B cell (primary cell): Measurements from ENCODE around the gene SORL1. TPM values are rescaled to one million over a fixed set of nuclear protein-coding genes. Genes with fewer than 3 reads are reported as not detected.
A peak's percentile ranks its signal among the peaks of the same experiment; 100 is the strongest.

ENCODE experiments used
- ATAC-seq: fragments of 200-7000 bp; cut with Tn5 transposase; one replicate; pipeline ENCODE4 v1.10.0; 2021; ENCODE audit warnings: low read depth, mild to moderate bottlenecking, moderate number of reproducible peaks, moderate library complexity
- CTCF ChIA-PET: fragments of 350-600 bp; sonication (Branson Sonifier 250); formaldehyde crosslinking; loops from one replicate; lab custom pipeline; 2021; ENCODE audit warnings: antibody characterized with exemption, inconsistent platforms; lab: Charles Lee
- POLR2A ChIA-PET: fragments of 350-600 bp; sonication (Branson Sonifier 250); formaldehyde crosslinking; loops from one replicate; lab custom pipeline; 2021; ENCODE audit warnings: antibody characterized with exemption; lab: Charles Lee
- DNase-seq: peaks from one replicate; pipeline ENCODE4 v3.0.0; 2013
- H2AFZ ChIP-seq: 2 replicates; pipeline ENCODE4 v1.6.1; 2012; ENCODE audit warnings: mild to moderate bottlenecking, low read depth, low read length; ENCODE audit not compliant: insufficient read depth, poor library complexity, severe bottlenecking
- H3K27ac ChIP-seq, 2 donors: 1 replicate in 1 of 2; 2 replicates in 1 of 2; pipeline ENCODE4 v1.5.1; 2012 to 2013; ENCODE audit warnings: low read length in 2 of 2, mild to moderate bottlenecking in 2 of 2, moderate library complexity in 1 of 2
- H3K27me3 ChIP-seq, 4 experiments: fragments of 200-600 bp in 1 of 4; sonication (generic) in 1 of 4; replicated peaks in 1 of 4; 1 replicate in 2 of 4; 2 replicates in 2 of 4; pipeline versions ENCODE4 v1.6.1 to v1.7.0; 2013 to 2016; ENCODE audit warnings: low read length in 3 of 4, mild to moderate bottlenecking in 2 of 4, mixed read lengths in 1 of 4, moderate library complexity in 1 of 4; ENCODE audit not compliant: insufficient read depth in 4 of 4, control insufficient read depth in 3 of 4; ENCODE audit errors: control extremely low read depth in 1 of 4
- H3K36me3 ChIP-seq, 2 experiments: replicated peaks in 1 of 2; 1 replicate in 1 of 2; 2 replicates in 1 of 2; pipeline versions ENCODE4 v1.6.1 to v1.7.1; 2013; ENCODE audit warnings: low read length in 1 of 2; ENCODE audit not compliant: insufficient read depth in 2 of 2, control insufficient read depth in 1 of 2; ENCODE audit errors: control extremely low read depth in 1 of 2, extremely low read depth in 1 of 2
- H3K4me1 ChIP-seq, 2 donors: fragments of 200-600 bp in 1 of 2; sonication (generic) in 1 of 2; 1 replicate in 1 of 2; 2 replicates in 1 of 2; pipeline versions ENCODE4 v1.5.1 to v1.6.1; 2013 to 2017; ENCODE audit warnings: low read length in 2 of 2; ENCODE audit not compliant: control insufficient read depth in 2 of 2, insufficient read depth in 2 of 2
- H3K4me2 ChIP-seq: replicated peaks from 2 replicates; pipeline ENCODE3; 2012; ENCODE audit warnings: mild to moderate bottlenecking, low read depth, low read length; ENCODE audit not compliant: poor library complexity, severe bottlenecking
- H3K4me3 ChIP-seq, 5 experiments: fragments of 200-600 bp in 1 of 5; sonication (generic) in 1 of 5; 1 replicate in 3 of 5; 2 replicates in 2 of 5; pipeline versions ENCODE4 v1.5.1 to v1.7.0; 2011 to 2016; ENCODE audit warnings: low read length in 4 of 5, mild to moderate bottlenecking in 4 of 5, low read depth in 2 of 5, control low read depth in 1 of 5, moderate library complexity in 1 of 5; ENCODE audit not compliant: insufficient read depth in 1 of 5; ENCODE audit errors: control extremely low read depth in 1 of 5, extremely low read depth in 1 of 5
- H3K79me2 ChIP-seq: fragments of 200-600 bp; sonication (generic); one replicate; pipeline ENCODE4 v1.6.0; 2016; ENCODE audit warnings: low read length; ENCODE audit not compliant: control insufficient read depth, insufficient read depth
- H3K9ac ChIP-seq: fragments of 200-600 bp; sonication (generic); 2 replicates; pipeline ENCODE4 v1.6.1; 2017; ENCODE audit warnings: mild to moderate bottlenecking, low read length, moderate library complexity
- H3K9me3 ChIP-seq, 3 donors: one replicate each; pipeline versions ENCODE4 v1.6.1 to v1.7.1; 2013; ENCODE audit warnings: low read length in 2 of 3; ENCODE audit not compliant: control insufficient read depth in 2 of 3, insufficient read depth in 1 of 3; ENCODE audit errors: control extremely low read depth in 1 of 3
- H4K20me1 ChIP-seq: 2 replicates; pipeline ENCODE4 v1.6.0; 2012; ENCODE audit warnings: mild to moderate bottlenecking, low read length; ENCODE audit not compliant: insufficient read depth, control insufficient read depth, poor library complexity, severe bottlenecking
- H3K27ac Mint-ChIP-seq: one replicate; pipeline ENCODE4 v1.8.0; 2021; ENCODE audit warnings: mixed read lengths
- H3K27me3 Mint-ChIP-seq: one replicate; pipeline ENCODE4 v1.8.0; 2021; ENCODE audit warnings: mixed read lengths
- H3K4me1 Mint-ChIP-seq: one replicate; pipeline ENCODE4 v1.8.0; 2021; ENCODE audit warnings: mixed read lengths
- H3K4me3 Mint-ChIP-seq: one replicate; pipeline ENCODE4 v1.8.0; 2021; ENCODE audit warnings: mixed read lengths
- H3K9me3 Mint-ChIP-seq: one replicate; pipeline ENCODE4 v1.8.0; 2022; ENCODE audit warnings: mixed read lengths; ENCODE audit not compliant: insufficient read depth
- CTCF ChIP-seq: fragments of 200-600 bp; IDR thresholded peaks from one replicate; pipeline ENCODE4 v1.8.0; 2022; ENCODE audit warnings: antibody characterized with exemption, mild to moderate bottlenecking
- EZH2 ChIP-seq: IDR thresholded peaks from 2 replicates; pipeline ENCODE4 v1.6.1; 2012; ENCODE audit warnings: borderline replicate concordance, low read depth, mild to moderate bottlenecking, moderate library complexity, low read length; ENCODE audit not compliant: insufficient read depth, poor library complexity, severe bottlenecking
- WGBS: methylation state at CpG from one replicate; pipeline ENCODE4 v1.1.5; 2013; ENCODE audit warnings: missing lambda C conversion rate; ENCODE audit not compliant: insufficient coverage; 5-methylcytosine and 5-hydroxymethylcytosine counted together
- intact Hi-C: fragments of 100-400 bp; cut with micrococcal nuclease; formaldehyde crosslinking; loops from one replicate; pipeline ENCODE4 v1.10.0; 2022
- polyA plus RNA-seq: library from polyadenylated mRNA; depleted of rRNA; stranded (reverse); fragments of >200 nt; gene quantifications from 2 replicates; pipeline ENCODE4 v1.2.3, GENCODE V29; 2012
- total RNA-seq, 2 donors: library from RNA; stranded (reverse); fragments of 120-200 nt in 1 of 2; gene quantifications; 1 replicate in 1 of 2; 2 replicates in 1 of 2; pipeline versions ENCODE4 v1.2.3 to v1.2.4, GENCODE V29; 2013 to 2022

Gene SORL1
- total and polyA plus RNA-seq, 2 donors (not counting 1 experiment from before 2014, with no cell fraction given), result 13.0 to 396 TPM

- H3K79me2 ChIP-seq, result peaks cover 76% of the 10 kb centered on the region
- H3K27me3 Mint-ChIP-seq, result no peaks in the 10 kb centered on the region
- peak overlapping the region; percentile 12 for H2AFZ ChIP-seq
- H3K4me2 ChIP-seq, result peak overlapping the region; percentile 59
- ATAC-seq (peak; percentile 6), DNase-seq (peak; percentile 42)
- no peaks in the 10 kb centered on the region for H3K9me3 Mint-ChIP-seq
- H3K4me1 Mint-ChIP-seq, result peaks cover 85% of the 10 kb centered on the region
- peaks cover 19% of the 10 kb centered on the region for H4K20me1 ChIP-seq
- H3K9ac ChIP-seq, result no peak overlapping the region
- H3K27ac Mint-ChIP-seq, result peak overlapping the region; percentile 82
- H3K4me3 ChIP-seq, result peak overlapping the region in 1 of 5 experiments; percentile 21
- peak overlapping the region in 1 of 2 donors; percentile 0 for H3K27ac ChIP-seq
- POLR2A ChIA-PET, result interaction anchor here (0.6 to 1.8 kb wide), 4 partner anchors 11 to 47 kb away, joined by 3 to 6 read pairs (median 4); no protein-coding TSS in a partner anchor
- no peaks in the 10 kb centered on the region for H3K27me3 ChIP-seq
- peaks cover 73 to 78% of the 10 kb centered on the region in 2 donors for H3K4me1 ChIP-seq
- 42% methylated on average over 5 of the region's 8 CpGs for WGBS
- CTCF ChIA-PET, result interaction anchor here (1.6 to 5.8 kb wide), 4 partner anchors 15 to 144 kb away, joined by 6 to 29 read pairs (median 6); partner anchors contain the start of genes SORL1 and SORL1-AS1
- no peaks in the 10 kb centered on the region for H3K9me3 ChIP-seq
- peaks cover 0 to 9% of the 10 kb centered on the region in 2 experiments for H3K36me3 ChIP-seq
- H3K4me3 Mint-ChIP-seq, result peak overlapping the region; percentile 71
- intact Hi-C loops, result loop anchor here (2.0 to 5.0 kb wide), 2 partner anchors 13 to 126 kb away; partner anchors contain the start of genes SORL1 and SORL1-AS1
- TF ChIP-seq CTCF, result no peak
- TF ChIP-seq EZH2, result no peak
Observed at GRCh38 chr11:121466063-121466794, 14.1 kb downstream of the SORL1 start.
